Mesenchymal stem cell (in vitro differentiated cells and primary cell): ENCODE measurements around the gene CCDC50.

Experiments used
- DNase-seq: peaks from one replicate; pipeline ENCODE4 v3.0.0-alpha.2; 2013
- H2AFZ ChIP-seq: one replicate; pipeline ENCODE4 v1.6.1; 2013; ENCODE audit warnings: low read depth, mild to moderate bottlenecking, control low read depth, inconsistent platforms, low read length, moderate library complexity
- H2AK5ac ChIP-seq: 2 replicates; pipeline ENCODE4 v1.6.1; 2013; ENCODE audit warnings: low read length, moderate library complexity, mild to moderate bottlenecking, inconsistent platforms; ENCODE audit not compliant: severe bottlenecking
- H2BK120ac ChIP-seq: one replicate; pipeline ENCODE4 v1.6.1; 2013; ENCODE audit warnings: low read depth, mild to moderate bottlenecking, inconsistent platforms, low read length, moderate library complexity
- H2BK12ac ChIP-seq, 2 experiments: one replicate each; pipeline ENCODE4 v1.6.1; 2013; ENCODE audit warnings: inconsistent platforms in 2 of 2, low read length in 2 of 2, mild to moderate bottlenecking in 2 of 2, moderate library complexity in 2 of 2, control low read depth in 1 of 2
- H2BK15ac ChIP-seq: one replicate; pipeline ENCODE4 v1.6.1; 2013; ENCODE audit warnings: mild to moderate bottlenecking, low read depth, inconsistent platforms; ENCODE audit not compliant: poor library complexity, severe bottlenecking
- H2BK5ac ChIP-seq: 2 replicates; pipeline ENCODE4 v1.6.1; 2013; ENCODE audit warnings: low read depth, mild to moderate bottlenecking, low read length, control low read depth, inconsistent platforms; ENCODE audit not compliant: poor library complexity, severe bottlenecking
- H3K14ac ChIP-seq, 2 experiments: one replicate each; pipeline ENCODE4 v1.6.1; 2013; ENCODE audit warnings: inconsistent platforms in 2 of 2, low read length in 2 of 2, control low read depth in 1 of 2, mild to moderate bottlenecking in 1 of 2, moderate library complexity in 1 of 2
- H3K18ac ChIP-seq, 2 experiments: one replicate each; pipeline ENCODE4 v1.6.1; 2013; ENCODE audit warnings: inconsistent platforms in 2 of 2, low read length in 2 of 2, control low read depth in 1 of 2, low read depth in 1 of 2, mild to moderate bottlenecking in 1 of 2
- H3K23ac ChIP-seq, 2 experiments: one replicate each; pipeline ENCODE4 v1.6.1; 2013; ENCODE audit warnings: inconsistent platforms in 2 of 2, low read length in 2 of 2, mild to moderate bottlenecking in 2 of 2, moderate library complexity in 2 of 2, control low read depth in 1 of 2
- H3K27ac ChIP-seq: 2 replicates; pipeline ENCODE4 v1.5.1; 2013; ENCODE audit warnings: mild to moderate bottlenecking, moderate library complexity, low read length, control low read depth, inconsistent platforms; ENCODE audit not compliant: poor library complexity, severe bottlenecking
- H3K27me3 ChIP-seq, 2 experiments: 2 replicates each; pipeline versions ENCODE4 v1.6.1 to v1.7.0; 2013; ENCODE audit warnings: low read length in 2 of 2, mild to moderate bottlenecking in 2 of 2, moderate library complexity in 2 of 2, control low read depth in 1 of 2, inconsistent platforms in 1 of 2; ENCODE audit not compliant: control insufficient read depth in 1 of 2, insufficient read depth in 1 of 2
- H3K36me3 ChIP-seq, 2 experiments: 2 replicates each; pipeline versions ENCODE4 v1.6.1 to v1.7.0; 2013; ENCODE audit warnings: low read length in 2 of 2, control low read depth in 1 of 2, inconsistent platforms in 1 of 2, low read depth in 1 of 2, mild to moderate bottlenecking in 1 of 2; ENCODE audit not compliant: insufficient read depth in 2 of 2, control insufficient read depth in 1 of 2
- H3K4ac ChIP-seq, 2 experiments: one replicate each; pipeline ENCODE4 v1.6.1; 2013; ENCODE audit warnings: inconsistent platforms in 2 of 2, low read length in 2 of 2, mild to moderate bottlenecking in 2 of 2, moderate library complexity in 2 of 2, control low read depth in 1 of 2, low read depth in 1 of 2
- H3K4me1 ChIP-seq: 2 replicates; pipeline ENCODE4 v1.6.1; 2013; ENCODE audit warnings: low read depth, low read length, control low read depth; ENCODE audit not compliant: control insufficient read depth, insufficient read depth
- H3K4me2 ChIP-seq: 2 replicates; pipeline ENCODE4 v1.6.1; 2013; ENCODE audit warnings: low read length, mild to moderate bottlenecking, inconsistent platforms; ENCODE audit not compliant: poor library complexity, severe bottlenecking
- H3K4me3 ChIP-seq, 2 experiments: 2 replicates each; pipeline versions ENCODE4 v1.5.1 to v1.7.0; 2013; ENCODE audit warnings: low read length in 2 of 2, mild to moderate bottlenecking in 2 of 2, control low read depth in 1 of 2, low read depth in 1 of 2; ENCODE audit not compliant: insufficient read depth in 1 of 2
- H3K79me1 ChIP-seq: replicated peaks from 2 replicates; pipeline ENCODE4 v1.6.1; 2013; ENCODE audit warnings: mild to moderate bottlenecking, control low read depth, low read length, inconsistent platforms; ENCODE audit not compliant: poor library complexity, severe bottlenecking
- H3K9ac ChIP-seq: 2 replicates; pipeline ENCODE4 v1.7.0; 2013; ENCODE audit warnings: mild to moderate bottlenecking, low read length, moderate library complexity
- H3K9me3 ChIP-seq: 2 replicates; pipeline ENCODE4 v1.7.0; 2013; ENCODE audit warnings: mild to moderate bottlenecking, low read length; ENCODE audit not compliant: control insufficient read depth
- H4K8ac ChIP-seq: one replicate; pipeline ENCODE4 v1.6.1; 2013; ENCODE audit warnings: inconsistent platforms, mild to moderate bottlenecking, low read length, moderate library complexity
- H4K91ac ChIP-seq: one replicate; pipeline ENCODE4 v1.6.1; 2013; ENCODE audit warnings: mild to moderate bottlenecking, low read length, inconsistent platforms
- WGBS: methylation state at CpG from one replicate; pipeline ENCODE4 v1.1.7; 2013; ENCODE audit warnings: mixed read lengths; 5-methylcytosine and 5-hydroxymethylcytosine counted together

CCDC50 gene

GRCh38 chr3:191314109-191314728 is 15.0 kb upstream of the CCDC50 start:
- Histone ChIP-seq H3K4me3 (no peak overlapping the region), H3K27me3 (no peaks in the 10 kb centered on the region), H2BK15ac (no peak overlapping the region), H4K8ac (no peak overlapping the region), H2BK12ac (no peak overlapping the region), H3K27ac (no peak overlapping the region), H2BK120ac (no peak overlapping the region), H3K14ac (no peak overlapping the region), H3K79me1 (no peaks in the 10 kb centered on the region), H2AFZ (no peak overlapping the region), H3K4me1 (no peaks in the 10 kb centered on the region), H3K36me3 (no peaks in the 10 kb centered on the region), H2BK5ac (no peak overlapping the region), H3K4ac (no peak overlapping the region), H3K9ac (no peak overlapping the region), H3K23ac (no peak overlapping the region), H2AK5ac (no peak overlapping the region), H4K91ac (no peak overlapping the region), H3K4me2 (no peak overlapping the region), H3K9me3 (no peaks in the 10 kb centered on the region), H3K18ac (no peak overlapping the region)
- DNase-seq: no peak
- 71% methylated on average over 4 of the region's 5 CpGs for WGBS

- Histone ChIP-seq H3K23ac (no peak overlapping the region), H2AK5ac (no peak overlapping the region), H4K91ac (no peak overlapping the region), H3K9ac (no peak overlapping the region), H3K36me3 (no peaks in the 10 kb centered on the region), H4K8ac (no peak overlapping the region), H2BK5ac (no peak overlapping the region), H3K4me1 (no peaks in the 10 kb centered on the region), H3K4ac (no peak overlapping the region), H2BK12ac (no peak overlapping the region), H3K14ac (peak overlapping the region in 1 of 2 experiments; percentile 60), H3K27ac (no peak overlapping the region), H3K79me1 (no peaks in the 10 kb centered on the region), H3K18ac (no peak overlapping the region), H3K9me3 (no peaks in the 10 kb centered on the region), H3K4me2 (no peak overlapping the region), H3K27me3 (no peaks in the 10 kb centered on the region), H3K4me3 (no peak overlapping the region), H2BK120ac (no peak overlapping the region), H2BK15ac (no peak overlapping the region), H2AFZ (no peak overlapping the region)
- no peak for DNase-seq
- WGBS: 96% methylated on average over 38 of the region's 40 CpGs
Observed at GRCh38 chr3:191316876-191317603, 12.2 kb upstream of the CCDC50 start.

GRCh38 chr3:191320316-191320715 is 8.9 kb upstream of the CCDC50 start:
- no peak for DNase-seq
- H3K27me3 ChIP-seq: no peaks in the 10 kb centered on the region
- no peak overlapping the region for H3K4me2 ChIP-seq
- 67% methylated on average over 5 of the region's 5 CpGs for WGBS
- H3K36me3 ChIP-seq: no peaks in the 10 kb centered on the region
- H3K79me1 ChIP-seq: no peaks in the 10 kb centered on the region
- no peak overlapping the region for H3K27ac ChIP-seq
- no peak overlapping the region for H4K91ac ChIP-seq
- no peak overlapping the region for H2AK5ac ChIP-seq
- H3K23ac ChIP-seq: no peak overlapping the region
- no peak overlapping the region for H2BK5ac ChIP-seq
- no peak overlapping the region for H2BK12ac ChIP-seq
- H3K14ac ChIP-seq: no peak overlapping the region
- H4K8ac ChIP-seq: no peak overlapping the region
- H3K18ac ChIP-seq: no peak overlapping the region
- H2BK15ac ChIP-seq: no peak overlapping the region
- no peak overlapping the region for H2AFZ ChIP-seq
- H3K9me3 ChIP-seq: no peaks in the 10 kb centered on the region
- no peak overlapping the region for H2BK120ac ChIP-seq
- H3K4me3 ChIP-seq: no peak overlapping the region
- H3K4ac ChIP-seq: no peak overlapping the region
- no peaks in the 10 kb centered on the region for H3K4me1 ChIP-seq
- no peak overlapping the region for H3K9ac ChIP-seq

- no peak overlapping the region for H3K4me2 ChIP-seq
- no peak overlapping the region for H2BK15ac ChIP-seq
- no peak overlapping the region for H2BK5ac ChIP-seq
- no peak overlapping the region for H3K4me3 ChIP-seq
- no peaks in the 10 kb centered on the region for H3K27me3 ChIP-seq
- no peaks in the 10 kb centered on the region for H3K36me3 ChIP-seq
- no peaks in the 10 kb centered on the region for H3K4me1 ChIP-seq
- no peak overlapping the region for H3K23ac ChIP-seq
- no peak overlapping the region for H3K14ac ChIP-seq
- DNase-seq: no peak
- H3K4ac ChIP-seq: no peak overlapping the region
- H2AK5ac ChIP-seq: no peak overlapping the region
- no peak overlapping the region for H3K27ac ChIP-seq
- no peak overlapping the region for H2BK12ac ChIP-seq
- H4K8ac ChIP-seq: no peak overlapping the region
- no peak overlapping the region for H4K91ac ChIP-seq
- no peaks in the 10 kb centered on the region for H3K9me3 ChIP-seq
- no peak overlapping the region for H3K18ac ChIP-seq
- no peak overlapping the region for H2AFZ ChIP-seq
- H3K79me1 ChIP-seq: no peaks in the 10 kb centered on the region
- H3K9ac ChIP-seq: no peak overlapping the region
- 100% methylated on average over 2 of the region's 4 CpGs for WGBS
- H2BK120ac ChIP-seq: no peak overlapping the region
Observed at GRCh38 chr3:191321019-191321767, 8.0 kb upstream of the CCDC50 start.
